ENCODE measurements around the gene MAGI2.

DNA sequence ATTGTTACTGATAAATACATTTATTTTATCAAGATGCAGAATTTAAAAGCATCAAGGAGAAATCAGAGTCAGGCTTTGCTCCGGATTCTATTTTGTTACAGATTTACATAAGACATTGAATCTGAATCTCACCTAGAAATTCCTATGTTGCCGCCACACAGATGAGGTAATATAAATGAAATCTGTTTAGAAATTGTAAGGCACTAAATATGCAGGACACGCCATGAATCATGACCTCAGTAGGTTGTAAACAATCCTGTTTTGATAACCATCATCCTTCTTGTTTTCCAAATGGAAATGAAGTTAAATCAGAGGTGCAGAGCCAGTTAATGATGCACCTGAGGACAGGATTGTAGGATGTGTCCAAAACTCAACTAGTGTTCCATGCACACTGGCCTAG is 778.0 kb downstream of the MAGI2 start:
- no peak for TF ChIP-seq EZH2 (IDR thresholded peaks at IDR 0.05; ENCODE audit: borderline replicate concordance, low read length)
- TF ChIP-seq, protein P1, sequence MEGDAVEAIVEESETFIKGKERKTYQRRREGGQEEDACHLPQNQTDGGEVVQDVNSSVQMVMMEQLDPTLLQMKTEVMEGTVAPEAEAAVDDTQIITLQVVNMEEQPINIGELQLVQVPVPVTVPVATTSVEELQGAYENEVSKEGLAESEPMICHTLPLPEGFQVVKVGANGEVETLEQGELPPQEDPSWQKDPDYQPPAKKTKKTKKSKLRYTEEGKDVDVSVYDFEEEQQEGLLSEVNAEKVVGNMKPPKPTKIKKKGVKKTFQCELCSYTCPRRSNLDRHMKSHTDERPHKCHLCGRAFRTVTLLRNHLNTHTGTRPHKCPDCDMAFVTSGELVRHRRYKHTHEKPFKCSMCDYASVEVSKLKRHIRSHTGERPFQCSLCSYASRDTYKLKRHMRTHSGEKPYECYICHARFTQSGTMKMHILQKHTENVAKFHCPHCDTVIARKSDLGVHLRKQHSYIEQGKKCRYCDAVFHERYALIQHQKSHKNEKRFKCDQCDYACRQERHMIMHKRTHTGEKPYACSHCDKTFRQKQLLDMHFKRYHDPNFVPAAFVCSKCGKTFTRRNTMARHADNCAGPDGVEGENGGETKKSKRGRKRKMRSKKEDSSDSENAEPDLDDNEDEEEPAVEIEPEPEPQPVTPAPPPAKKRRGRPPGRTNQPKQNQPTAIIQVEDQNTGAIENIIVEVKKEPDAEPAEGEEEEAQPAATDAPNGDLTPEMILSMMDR (conservative IDR thresholded peaks at IDR 0.05 in 1 of 2, IDR thresholded peaks at IDR 0.05 in 1 of 2; ENCODE audit: extremely low read depth in 1 of 2, insufficient read depth in 1 of 2, low read depth in 1 of 2, low read length in 2 of 2), result no peak
